NCI-H748 treated with DMSO at 0.1 percent for 48 hours (cell line): ENCODE results near the gene CRYZL1.

Source experiments
- DNase-seq: peaks from one replicate; lab custom pipeline; 2025; lab: John Stamatoyannopoulos, UW

CRYZL1 gene

DNA sequence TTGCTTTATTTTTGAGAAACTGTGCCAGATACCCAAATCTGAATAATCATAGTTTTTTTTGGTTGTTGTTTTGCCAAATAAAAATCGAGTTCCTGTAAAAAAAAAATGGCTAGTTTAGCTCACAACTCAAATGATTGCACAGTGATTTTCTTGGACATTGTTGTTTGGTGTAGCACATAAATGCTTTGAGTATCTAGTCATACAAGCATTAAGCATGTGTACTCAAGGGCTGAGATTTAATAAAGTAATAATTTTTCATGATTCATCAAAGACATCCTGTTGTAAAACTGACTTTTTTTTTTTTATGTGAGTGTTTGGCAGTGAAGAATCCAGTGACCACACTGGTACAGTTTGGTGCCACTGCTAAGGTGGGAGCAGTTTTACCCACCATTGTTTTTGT lies 19.6 kb upstream of the CRYZL1 start:
- DNase-seq: no peak

DNA sequence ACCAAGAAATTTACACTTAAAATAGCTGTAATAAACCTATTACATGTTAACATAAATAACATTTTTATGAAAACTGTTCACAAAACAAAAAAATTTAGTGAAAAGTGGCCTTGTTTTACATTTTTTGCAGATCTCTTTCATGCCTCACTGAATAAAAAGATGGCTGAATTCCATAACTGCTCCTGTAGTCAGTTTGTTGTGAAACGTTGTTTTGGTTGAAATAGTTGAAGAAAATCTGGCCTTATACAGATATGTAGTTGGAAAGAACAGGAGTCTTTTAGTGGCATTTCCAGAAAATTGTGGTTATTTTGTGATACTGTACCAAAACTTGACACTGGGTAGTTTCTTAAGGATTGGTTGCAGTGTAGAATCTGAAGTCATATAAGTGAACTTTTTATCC lies 18.9 kb upstream of the CRYZL1 start:
- DNase-seq: no peak

DNA sequence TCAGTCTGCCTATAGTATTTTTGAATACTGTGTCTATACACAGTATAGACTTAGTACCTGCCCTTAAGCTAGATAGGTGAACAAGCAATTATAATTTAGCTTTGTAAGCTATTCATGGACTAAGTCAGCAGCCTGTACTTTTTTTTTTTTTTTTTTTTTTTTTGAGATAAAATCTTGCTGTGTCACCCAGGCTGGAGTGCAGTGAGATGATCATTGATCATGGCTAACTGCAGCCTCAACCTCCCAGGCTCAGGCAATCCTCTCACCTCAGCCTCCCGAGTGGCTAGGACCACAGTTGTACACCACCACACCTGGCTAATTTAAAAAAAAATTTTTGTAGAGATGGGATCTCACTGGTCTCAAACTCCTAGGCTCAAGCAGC lies 18.0 kb upstream of the CRYZL1 start:
- no peak for DNase-seq

DNA sequence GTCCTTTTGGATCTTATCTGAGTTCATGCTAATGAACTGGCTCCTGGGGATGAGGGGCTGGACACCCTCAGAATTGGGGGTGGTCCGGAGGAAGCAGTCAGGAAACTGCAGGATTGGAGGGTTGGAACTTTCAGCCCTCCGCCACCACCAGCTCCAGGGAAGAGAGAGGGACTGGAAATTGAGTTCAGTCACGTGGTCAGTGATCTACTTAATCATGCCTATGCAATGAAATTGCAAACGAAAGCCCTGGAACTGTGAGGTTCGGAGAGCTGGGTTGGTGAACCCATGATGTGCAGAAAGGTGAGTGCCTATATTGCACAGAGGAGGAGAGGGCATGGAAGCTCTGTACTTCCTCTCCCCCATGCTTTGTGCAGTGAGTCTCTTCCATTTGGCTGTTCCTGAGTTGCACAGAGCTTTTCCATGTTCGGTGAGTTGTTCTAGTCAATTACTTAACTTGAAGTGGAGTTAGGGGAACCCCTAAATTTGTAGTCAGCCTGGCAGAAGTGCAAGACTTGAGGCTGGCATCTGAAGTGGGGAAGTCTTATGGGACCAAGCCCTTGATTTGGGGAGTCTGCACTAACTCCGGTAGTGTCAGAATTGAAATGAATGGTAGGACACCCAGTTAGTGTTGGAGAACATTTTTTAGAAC lies 17.5 kb upstream of the CRYZL1 start:
- no peak for DNase-seq

DNA sequence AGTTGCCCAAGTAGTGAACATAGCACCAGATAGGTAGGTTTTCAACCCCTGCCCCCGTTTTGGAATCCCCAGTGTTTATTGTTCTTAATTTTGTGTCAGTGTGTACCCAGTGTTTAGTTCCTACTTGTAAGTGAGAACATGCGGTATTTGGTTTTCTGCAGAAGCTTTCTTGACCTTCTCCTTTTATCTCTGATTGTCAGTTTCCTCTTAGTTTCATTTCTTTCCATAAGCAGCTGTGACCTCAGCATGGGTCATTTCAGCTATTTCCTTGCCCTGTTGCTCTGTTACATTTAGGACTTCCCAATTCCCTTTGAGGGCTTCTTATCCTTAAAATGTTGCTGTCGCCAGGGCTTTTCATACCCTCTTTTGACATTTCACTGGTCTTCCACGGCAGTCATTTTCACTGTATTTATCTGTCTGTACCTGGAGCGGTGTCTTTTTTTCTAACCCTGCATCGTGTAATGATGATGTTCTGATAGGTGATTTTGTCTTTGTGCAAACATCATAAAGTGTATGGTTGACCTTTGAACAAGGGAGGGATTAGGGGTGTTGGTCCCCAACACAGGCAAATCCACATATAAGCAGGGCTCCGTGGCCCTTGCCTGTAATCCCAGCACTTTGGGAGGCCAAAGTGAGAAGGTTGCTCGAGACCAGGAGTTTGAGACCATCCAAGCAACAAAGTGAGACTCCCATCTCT lies 15.7 kb upstream of the CRYZL1 start:
- no peak for DNase-seq

DNA sequence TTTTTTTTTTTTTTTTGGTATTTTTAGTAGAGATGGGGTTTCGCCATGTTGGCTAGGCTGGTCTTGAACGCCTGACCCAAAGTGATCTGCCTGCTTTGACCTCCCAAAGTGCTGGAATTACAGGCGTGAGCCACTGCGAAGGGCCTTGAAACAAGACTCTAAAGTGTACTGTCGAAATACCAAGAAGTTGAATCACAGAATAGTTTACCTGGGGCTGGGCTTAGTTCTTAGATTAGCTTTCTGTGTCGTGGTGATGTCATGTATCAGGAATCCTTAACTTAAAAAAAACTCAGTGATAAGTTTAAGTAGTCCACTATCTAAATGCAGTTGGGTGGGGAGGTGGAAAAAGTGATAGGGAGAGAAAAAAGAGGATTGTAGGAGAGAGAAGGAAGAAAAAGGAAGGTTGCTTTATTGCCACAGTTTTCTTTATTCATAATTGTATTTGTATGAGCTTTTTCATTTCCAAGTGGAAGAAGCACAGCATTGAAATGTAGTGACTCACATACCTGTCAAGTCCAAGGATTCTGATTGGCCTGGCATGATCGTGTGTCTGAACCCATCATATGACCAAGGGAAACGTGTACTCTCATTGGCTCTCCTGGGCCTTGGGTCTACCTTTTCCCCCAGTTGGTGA lies 14.2 kb upstream of the CRYZL1 start:
- no peak for DNase-seq

DNA sequence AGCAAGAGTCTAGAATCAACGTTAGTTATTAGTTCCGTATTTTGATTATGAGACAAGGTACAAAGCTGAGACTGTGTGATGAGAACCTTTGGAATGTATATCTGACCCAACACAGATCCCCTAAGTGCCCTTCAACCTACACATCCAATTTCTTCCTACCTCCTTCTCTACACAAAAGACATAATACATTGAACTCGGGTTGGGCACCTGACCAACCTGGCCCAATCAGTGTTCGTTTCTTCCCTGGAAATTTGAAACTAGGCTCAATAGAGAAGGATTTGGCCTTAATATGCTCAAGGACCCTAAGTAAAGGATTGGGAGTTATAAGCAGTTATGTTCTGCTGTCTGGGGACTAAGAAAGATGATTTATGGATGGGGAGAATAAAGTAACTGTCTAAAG lies 12.9 kb upstream of the CRYZL1 start:
- DNase-seq: no peak

DNA sequence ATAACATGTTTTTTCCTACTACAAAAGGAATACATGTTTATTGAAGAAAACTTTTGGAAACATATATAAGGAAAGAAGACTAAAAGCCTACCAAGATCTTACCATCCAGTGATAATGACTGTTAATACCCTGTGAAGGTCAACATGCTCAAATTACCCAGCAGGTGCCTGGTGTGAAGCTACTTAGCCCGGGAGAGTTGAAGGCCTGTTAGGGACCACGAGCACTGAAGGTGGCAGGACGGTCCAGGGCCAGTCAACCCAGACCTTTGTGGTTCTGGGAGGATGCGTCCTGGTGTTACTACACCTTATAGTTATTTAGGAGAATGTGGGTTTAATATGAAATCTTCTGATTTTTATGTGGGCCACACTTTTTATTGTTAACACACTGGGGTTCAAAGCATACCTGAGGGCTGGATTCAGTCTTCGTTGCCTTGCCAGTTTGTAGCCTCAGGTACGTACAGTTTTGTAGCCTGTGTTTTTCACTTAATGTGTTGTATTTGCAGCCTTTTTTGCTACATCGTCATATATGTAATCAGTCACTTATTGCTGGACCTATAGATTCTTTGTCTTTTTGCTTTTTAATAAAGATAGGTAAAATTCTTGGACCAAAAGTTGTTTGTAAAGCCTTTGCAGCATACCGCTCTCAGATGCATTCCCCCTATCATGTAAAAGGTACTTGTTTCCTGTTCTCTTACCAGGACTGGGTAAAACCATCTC lies 10.6 kb upstream of the CRYZL1 start:
- no peak for DNase-seq

DNA sequence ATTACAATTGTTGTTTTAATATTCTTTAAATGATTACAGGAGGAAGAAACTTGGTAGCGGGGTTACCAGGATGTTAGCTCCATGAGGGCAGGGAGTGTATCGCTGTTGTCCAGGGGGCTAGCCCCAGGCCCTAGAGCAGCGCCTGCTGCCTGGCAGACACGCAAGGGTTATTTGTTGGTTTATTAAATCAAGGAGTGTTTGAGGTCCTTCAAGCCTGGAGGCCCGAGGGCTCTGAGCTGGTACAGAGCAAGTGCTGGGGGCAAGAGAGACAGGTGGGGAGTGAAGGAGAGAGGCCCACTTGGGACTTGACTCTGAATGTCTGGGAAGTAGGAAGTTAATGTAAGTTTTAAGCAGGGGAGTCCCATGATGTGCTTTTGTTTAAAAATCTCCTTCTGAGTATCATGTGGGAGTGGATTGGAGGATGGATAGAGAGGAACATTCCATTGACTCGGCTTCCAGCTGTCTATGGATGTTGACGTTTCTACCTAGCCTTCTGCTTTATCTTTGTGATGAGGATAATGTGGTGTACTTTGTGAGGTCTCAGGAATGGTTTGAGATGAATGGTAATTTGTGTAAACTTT lies 9.5 kb upstream of the CRYZL1 start:
- DNase-seq: no peak

DNA sequence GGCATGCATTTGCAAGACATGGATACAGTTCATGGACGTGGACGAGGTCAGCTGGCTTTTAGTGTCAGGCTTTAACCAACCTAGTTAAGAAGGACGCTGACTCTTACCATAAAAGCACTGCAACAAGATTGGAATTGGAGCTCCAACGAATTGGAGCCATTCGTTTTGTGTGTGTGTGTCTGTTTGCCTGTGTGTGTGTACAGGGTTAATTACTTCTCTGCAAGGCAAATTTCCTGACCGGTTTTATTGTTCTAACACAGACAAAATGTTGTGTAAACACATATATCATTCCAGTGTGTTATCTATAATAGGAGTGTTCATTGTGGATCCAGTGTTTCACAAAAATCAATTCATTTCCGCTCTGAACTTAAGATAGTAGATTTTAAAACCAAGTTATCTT lies 8.7 kb upstream of the CRYZL1 start:
- DNase-seq: no peak

DNA sequence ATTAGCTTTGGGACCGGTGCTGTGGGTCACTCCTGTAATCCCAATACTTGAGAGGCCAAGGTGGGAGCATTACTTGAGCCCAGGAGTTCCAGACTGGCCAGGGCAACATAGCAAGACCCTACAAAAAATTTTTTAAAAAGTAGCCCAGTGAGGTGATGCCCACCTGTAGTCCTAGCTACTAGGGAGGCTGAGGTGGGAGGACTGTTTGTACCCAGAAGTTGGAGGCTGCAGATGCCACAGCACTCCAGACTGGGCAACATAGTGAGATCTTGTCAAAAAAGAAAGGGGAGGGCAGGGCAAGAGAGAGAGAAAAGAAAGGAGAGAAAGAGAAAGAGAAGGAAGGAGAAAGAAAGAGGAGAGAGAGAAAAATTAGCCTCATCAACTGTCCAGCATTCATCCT lies 7.0 kb upstream of the CRYZL1 start:
- no peak for DNase-seq

DNA sequence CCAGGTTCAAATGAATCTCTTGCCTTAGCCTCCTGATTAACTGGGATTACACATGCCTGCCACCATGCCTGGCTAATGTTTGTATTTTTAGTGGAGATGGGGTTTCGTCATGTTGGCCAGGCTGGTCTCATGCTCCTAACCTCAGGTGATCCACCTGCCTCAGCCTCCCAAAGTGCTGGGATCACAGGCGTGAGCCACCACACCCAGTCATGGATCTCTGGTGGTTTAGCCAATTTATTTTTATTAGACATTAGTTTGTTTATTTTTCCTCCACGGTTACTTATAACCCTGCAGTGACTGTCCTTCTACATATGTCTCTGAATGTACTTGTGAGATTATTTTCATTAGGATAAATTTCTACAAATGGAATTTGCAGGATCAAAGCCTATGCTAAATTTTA lies 6.0 kb upstream of the CRYZL1 start:
- DNase-seq: no peak

DNA sequence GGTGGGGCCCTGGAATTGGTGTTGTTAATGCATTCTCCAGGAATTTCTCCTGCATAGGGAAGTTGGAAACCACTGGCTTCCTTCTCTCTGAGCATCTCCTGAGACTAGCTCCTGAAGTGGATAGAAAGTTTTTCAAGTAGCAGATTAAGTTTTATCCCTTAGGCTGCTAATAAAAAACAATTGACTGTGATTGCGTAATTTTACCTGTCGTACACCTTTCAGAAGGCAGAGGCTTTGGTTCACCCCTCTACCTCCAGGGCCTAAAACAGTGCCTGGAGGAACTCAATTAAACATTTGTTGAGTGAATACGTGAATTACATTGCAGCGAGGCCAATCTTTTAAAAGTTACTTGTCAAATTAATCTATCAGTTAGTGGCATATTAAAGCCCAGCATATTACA lies 4.2 kb upstream of the CRYZL1 start:
- no peak for DNase-seq

DNA sequence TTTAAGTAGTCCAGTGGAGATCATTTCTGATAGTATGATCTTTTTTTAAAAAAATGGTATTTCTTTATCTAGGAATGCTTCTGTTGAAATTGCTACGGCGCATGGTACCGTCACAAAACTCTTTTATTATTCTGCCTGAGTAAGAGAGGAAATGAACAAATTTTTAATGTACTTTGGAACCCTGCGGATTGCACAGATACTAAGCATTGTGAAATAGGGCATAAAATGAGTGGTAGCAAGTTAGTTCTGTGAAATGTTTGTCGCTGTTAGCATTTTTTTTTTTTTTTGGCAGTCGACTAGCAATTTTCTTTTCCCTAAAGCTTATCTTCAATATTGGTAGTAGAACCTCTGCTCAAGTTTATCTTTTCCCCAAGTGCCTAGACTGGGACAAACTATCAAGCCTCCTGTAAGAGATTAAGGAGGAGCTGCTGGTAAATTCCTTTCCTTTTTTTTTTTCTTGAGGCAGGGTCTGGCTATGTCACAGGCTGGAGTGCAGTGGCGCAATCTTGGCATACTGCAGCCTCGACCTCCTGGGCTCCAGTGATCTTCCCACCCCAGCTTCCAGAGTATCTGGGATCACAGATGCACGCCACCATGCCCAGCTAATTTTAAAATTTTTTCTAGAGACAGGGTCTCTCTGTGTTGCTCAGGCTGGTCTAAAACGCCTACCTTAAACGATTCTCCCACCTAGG lies 3.0 kb upstream of the CRYZL1 start:
- no peak for DNase-seq

DNA sequence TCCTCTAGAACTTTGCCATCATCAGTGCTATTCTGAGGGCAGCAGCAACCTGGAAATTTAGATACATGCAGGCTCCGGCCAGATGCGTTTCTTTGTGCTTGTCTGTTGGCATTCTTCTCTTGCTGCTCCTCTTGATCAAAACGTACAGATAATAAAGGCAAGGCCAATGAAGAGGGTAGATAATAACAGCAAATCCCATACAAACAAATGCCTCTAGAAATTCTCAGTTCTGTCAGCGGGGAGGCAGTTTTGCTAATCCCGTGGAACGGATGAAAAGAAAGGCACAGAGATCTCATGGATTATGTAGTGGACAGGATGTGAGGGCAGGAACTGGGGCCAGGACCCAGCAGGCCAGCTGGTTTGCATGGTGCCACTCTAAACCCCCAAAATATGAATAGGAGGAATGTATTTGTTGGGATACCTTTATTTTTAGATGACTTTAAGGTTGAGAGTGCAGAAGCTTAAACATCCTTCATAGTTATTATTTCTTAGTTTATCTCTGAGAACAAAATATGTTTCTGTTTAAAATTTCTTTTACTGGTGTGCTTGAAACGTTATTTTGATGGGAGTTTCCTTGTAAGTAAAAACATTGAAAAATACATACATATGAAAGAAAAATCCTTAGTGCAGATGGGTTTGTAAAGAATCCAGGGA lies 2.2 kb upstream of the CRYZL1 start:
- DNase-seq: no peak

DNA sequence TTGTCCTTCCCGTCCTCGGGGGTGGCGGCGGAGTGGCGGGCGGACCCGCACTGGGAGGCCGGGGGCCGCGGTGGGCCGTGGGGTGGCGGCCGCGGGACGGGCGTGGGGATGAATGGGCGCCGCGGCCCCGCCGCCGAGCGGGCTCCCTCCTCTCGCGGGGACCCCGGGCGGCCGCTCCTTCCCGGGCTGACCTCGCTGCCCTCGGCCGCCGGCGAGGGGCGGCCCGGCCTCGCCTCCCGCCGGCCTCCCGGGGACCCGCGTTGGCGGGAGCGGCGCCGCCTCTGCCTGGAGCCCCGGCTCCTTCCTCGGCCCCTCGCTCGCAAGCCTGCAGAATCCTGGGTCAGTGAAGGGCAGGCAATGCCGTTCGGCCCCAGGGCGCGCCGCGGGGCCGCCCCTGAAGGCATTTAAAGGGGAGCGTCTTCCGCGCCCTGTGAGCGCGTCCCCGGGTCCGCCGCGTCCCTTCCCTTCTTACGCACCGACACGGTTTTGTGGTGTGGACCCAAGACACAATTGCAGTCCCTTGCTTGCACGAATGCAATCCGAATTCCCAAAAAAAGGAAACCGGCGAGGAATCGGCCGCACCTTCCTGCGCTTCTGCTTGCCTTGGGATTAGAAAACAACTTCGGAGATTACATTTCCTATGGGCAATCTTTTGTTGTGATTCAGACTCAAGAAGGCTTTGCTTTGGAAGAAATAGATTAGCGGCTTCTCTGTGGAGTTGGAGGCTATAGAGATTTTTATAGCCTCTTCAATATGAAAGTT lies 1.5 kb upstream of the CRYZL1 start:
- no peak for DNase-seq

DNA sequence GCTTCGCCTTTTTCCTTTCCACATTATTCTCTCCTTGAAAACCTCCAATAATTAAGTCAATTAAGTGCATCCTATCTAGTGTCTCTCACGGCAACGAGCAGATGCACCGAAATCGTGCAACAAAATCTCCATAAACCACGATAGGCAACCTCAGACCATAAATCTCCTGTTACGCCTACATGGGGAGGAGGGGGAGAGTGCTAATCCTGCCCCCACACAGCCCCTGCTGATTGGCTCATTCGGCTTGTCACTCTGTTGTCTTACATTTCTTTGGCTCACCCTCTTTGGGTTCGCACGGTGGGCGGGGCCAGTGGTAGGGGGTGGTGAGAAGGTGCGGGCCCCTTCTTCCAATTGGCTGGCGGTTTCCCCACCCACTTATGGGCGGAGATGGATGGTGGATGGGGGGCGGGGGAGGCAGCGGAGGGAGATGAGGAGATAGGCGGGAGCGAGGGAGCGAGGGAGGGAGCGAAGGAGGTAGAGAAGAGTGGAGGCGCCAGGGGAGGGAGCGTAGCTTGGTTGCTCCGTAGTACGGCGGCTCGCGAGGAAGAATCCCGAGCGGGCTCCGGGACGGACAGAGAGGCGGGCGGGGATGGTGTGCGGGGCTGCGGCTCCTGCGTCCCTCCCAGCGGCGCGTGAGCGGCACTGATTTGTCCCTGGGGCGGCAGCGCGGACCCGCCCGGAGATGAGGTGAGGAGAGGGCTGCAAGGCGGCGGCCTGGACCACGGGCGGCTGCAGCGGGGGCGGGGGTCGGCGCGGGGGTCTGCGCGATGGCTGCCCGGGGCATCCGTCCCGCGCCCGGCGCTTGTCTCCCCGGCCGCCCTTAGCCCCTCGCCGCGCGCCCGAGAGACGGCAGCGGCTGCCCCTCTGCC lies 720 bp upstream of the CRYZL1 start, which contains the start of gene ITSN1:
ITSN1 (plus strand) TSS at position 475 of the 869 bp plus-strand sequence. CDS start 76,328 bp downstream, outside the sequence.
- peak; percentile 99 for DNase-seq

DNA sequence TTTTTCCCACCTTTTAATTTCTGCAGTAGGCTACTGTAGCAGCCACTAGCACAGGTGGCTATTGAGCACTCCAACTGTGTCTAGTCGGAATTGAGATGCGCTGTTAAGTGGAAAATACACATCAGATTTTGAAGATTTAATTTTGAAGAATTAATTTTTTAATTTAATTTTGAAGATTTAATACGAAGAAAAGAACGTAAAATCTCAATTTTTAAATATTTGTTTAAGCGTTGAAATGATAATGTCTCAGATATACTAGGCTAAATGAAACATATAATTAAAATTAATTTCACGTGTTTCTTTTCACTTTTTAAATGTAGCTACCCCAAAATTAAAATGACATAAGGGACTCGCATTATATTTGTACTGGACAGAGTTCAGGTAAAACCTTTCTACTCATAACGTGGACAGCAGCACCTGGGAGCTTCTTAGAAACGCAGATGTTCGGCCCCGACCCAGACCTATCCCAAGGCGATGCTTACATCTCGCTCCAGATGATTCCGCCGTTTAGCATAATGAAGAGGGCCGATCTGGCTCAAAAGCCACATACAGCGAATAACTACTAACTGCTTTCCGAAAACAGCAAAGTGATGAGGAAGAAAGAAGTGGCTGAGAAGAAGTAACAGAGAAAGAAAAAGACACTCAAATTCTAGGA lies 717 bp downstream of the CRYZL1 start:
- no peak for DNase-seq

DNA sequence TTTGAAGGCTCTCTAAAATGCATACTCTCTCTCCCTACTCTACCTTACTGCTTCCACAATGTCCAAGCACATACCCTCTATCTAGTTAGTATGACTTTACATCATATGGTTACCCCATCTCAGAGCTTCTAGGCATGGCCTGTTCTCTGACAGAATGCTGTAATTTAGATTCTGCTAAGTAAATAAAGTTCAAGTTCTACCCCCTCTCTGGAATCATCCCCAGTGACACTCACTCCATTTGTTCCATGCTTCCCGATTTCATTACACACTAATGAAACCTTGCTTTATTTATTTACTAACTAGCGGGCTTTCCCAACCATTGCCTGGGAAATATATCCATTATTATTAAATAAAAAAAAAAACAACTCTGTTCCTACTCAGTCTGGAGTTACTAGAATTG lies 7.3 kb downstream of the CRYZL1 start:
- DNase-seq: no peak
